ENCODE data around the gene SAPCD2.
A peak's percentile ranks its signal among the peaks of the same experiment; 100 is the strongest.
"Not testable (repeated sequence)": the region's sequence is repeated elsewhere in the genome, so short reads cannot be mapped to it uniquely, and the experiment has no call there.

Gene SAPCD2

DNA sequence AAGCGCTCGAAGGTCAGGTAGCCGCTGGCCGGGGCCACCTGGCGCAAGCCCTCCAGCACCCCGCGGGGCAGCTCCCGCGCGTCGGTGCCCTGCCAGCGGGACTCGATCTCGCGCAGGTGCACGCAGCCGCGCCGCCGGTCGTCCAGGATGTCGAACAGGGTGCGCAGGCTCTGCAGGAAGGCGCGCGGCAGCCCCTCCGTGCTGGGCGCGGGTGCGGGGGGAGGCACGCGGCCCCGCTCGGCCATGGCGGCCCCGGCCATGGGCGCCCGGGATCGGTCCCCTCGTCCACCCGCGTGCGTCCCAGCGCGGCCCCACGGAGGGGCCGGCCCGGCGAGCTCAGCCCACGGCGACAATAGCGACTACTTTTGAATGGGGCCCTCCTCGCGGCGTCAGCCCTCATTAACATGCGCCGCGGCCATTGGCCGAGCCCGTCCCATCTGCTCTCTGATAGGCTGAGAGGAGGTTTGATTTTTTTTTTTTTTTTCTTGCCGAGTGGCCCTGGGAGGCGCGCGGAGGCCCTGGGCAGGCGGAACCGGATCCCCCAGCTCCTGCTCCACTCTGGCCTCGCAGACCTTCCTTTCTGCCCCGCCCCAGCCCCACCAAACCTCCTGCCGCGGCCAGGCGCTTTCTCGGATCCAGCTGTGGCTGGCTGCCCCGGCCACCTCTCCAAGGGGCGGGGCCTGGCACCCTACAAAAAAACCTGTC lies at the start of gene SAPCD2:
SAPCD2 (minus strand) TSS at position 357 of the 705 bp plus-strand sequence; CDS start at position 260, 97 bp downstream.
- peak; percentile 95 for DNase-seq

DNA sequence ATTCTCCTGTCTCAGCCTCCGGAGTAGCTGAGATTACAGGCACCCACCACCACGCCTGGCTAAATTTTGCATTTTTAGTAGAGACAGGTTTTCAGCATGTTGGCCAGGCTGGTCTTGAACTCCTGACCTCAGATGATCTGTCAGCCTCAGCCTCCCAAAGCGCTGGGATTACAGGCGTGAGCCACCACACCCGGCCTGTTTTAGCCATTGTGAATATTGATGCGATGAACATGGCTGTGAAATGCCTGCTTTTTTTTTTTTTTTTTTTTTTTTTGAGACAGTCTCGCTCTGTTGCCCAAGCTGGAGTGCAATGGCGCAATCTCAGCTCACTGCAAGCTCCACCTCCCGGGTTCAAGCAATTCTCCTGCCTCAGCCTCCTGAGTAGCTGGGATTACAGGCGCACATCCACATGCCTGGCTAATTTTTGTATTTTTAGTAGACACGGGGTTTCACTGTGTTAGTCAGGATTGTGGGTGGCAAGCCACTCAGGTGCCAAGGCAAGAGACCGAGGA lies 47.8 kb upstream of the SAPCD2 start:
- DNase-seq = not testable (repeated sequence)

DNA sequence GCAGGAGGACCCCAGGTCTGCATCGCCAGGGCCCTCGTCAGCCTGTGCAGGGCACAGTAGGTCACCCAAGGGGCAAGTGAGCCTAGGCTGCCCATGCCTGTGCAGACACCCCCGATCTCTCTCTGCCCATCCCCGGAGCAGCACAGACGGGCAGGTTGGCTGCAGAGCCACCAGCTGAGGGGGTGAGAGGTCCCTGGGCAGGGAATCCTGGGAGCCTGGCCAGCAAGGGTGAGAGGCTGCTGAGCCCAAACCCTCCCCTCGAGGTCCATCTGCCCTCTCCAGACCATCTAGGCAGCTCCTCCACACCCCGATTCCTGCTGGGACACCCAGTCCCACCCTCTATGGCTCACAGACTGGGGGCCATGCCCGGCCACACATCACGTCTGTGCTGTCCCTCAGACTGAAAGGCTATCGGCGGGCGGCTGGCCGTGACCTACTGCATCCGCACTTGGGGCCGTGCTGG lies 46.9 kb upstream of the SAPCD2 start:
- DNase-seq = no peak

DNA sequence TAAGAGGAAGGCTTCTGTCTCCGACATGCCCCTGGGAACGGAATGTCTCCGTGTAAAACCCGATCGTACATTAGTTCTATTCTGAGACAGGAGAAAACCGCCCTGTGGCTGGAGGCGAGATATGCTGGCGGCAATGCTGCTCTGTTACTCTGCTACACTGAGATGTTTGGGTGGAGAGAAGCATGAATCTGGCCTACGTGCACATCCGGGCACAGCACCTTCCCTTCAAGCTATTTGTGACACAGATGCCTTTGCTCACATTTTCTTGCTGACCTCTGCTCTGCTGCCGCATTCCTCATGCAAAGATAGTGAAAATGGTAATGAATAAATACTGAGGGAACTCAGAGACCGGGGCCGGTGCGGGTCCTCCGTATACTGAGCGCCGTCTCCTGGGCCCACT lies 46.4 kb upstream of the SAPCD2 start:
- DNase-seq = no peak

- no peak for DNase-seq
These were observed 45.7 kb upstream of the SAPCD2 start for GRCh38 chr9:137116027-137116507.

DNA sequence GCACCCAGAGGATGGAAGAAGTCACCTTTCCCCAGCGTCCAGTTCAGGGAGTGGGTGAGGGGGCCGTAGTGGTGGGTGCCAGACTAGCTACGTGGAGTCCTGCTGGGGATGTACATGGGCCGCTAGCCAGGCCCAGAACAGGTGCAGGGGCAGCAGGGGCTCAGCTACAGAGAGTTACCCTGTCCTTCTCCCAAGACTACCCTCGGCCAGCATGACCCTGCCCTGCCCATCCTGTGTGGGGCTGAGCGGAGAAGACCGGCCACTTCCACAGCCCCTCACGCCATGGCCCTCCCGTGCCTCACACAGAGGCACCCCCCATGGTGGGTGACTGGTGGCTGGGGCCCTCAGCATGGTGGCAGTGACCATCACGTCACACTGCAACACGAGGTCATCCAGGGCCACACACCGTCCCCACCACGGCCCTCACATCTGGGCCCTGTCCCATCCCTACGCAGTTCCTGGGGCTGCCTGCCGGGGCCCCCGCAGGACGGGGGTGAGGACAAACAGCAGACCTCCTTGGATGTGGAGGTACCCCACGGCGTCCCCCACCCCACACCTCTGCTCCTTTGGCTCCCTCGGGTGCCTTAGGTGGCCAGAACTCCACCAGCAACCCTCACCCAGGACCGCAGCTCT lies 45.2 kb upstream of the SAPCD2 start:
- no peak for DNase-seq

DNA sequence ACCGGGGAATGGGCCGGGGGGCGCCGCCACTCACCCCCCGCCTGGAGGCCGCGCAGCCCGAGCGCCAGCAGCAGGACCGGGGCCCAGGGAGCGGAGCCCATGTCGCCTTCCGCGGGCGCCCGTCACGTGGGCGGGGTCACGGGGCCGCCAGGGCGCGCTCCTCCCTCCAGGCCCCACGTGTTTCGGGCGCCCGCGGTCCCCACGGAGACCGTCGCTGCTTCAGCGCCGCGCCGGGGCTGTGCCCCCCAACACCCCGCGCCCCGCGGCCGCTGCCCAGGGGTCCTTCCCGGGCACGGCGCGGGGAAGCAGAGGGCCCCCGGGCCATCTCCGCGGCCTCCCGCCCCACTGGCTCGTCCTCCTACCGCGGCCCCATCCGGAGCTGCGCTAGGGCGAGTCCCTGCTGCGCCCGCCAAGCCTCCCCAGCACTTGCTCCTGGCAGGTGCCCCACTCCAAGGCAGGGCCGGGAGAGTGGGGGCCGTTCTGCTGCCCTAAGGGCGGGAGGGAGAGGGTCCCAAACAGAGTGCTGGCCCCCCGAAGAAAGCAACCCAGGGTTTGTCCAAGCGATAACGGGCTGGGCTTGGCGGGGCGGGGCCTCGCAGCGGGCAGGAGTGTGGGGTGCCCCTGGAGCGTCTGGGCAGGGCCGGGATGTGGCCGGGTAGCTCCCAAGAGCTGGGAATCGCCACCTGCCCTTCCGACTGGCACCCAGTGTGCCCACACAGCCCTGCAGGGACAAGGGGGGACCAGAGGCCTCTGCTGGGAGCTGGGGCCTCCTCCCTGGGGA lies 44.4 kb upstream of the SAPCD2 start, which contains the start of gene DPP7:
DPP7 (minus strand) TSS at position 121 of the 781 bp plus-strand sequence; CDS start at position 101, 20 bp downstream.
- peak; percentile 78 to 95 (median 90) for DNase-seq

- DNase-seq = peak in 1 of 3 donors; percentile 30
These were observed 43.9 kb upstream of the SAPCD2 start for GRCh38 chr9:137114220-137114612.

GRCh38 chr9:137113385-137114159 lies 43.2 kb upstream of the SAPCD2 start:
- DNase-seq = peak; percentile 32 to 64 (median 57)

- no peak for DNase-seq
These were observed 42.4 kb upstream of the SAPCD2 start for GRCh38 chr9:137112564-137113384.

GRCh38 chr9:137111788-137112563 lies 41.6 kb upstream of the SAPCD2 start:
- DNase-seq = no peak

- no peak for DNase-seq
These were observed 40.8 kb upstream of the SAPCD2 start for GRCh38 chr9:137110911-137111787.

DNA sequence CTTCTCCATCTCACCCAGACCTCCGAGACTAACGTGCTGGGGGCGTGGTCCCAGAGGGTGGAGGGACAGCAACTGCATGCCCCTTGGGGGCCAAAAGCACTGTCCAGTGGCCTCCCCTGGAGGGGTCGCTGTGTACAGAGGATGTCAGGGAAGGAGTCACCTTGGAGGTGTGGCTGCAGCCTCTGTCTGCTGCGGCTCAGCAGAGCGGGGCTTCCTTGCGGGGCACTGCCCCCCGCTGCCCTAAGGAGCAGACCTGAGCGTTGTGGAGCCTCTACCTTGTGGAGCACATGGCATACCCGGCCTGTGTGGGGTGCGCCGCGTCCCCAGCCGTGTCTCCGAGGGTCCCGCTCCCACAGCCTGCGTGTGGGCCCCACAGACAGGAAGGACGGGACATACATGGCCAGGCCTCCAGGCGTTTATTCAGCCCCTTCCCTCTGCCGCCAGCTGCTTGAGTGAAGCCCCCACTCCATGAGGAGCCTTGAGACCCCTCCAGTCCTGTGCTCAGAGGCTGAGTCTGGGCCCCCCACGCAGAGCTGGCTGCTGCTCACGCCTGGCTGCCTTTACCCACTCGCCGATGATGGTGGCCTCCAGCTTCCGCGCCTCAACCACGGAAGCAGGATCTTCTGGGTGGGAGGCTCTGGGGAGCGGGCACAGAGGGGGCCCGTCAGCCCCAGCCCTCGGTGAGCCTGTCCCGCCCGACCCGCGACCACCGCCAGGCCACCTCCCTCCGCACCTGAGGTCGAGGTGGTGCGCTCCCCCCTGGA lies 40.0 kb upstream of the SAPCD2 start:
- no peak for DNase-seq

GRCh38 chr9:137109250-137110146 lies 39.1 kb upstream of the SAPCD2 start:
- DNase-seq = no peak

- no peak for DNase-seq
These were observed 38.4 kb upstream of the SAPCD2 start for GRCh38 chr9:137108608-137109249.

GRCh38 chr9:137107982-137108381 lies 37.6 kb upstream of the SAPCD2 start:
- DNase-seq = no peak

GRCh38 chr9:137107312-137107921 lies 37.1 kb upstream of the SAPCD2 start:
- no peak for DNase-seq

Data from suppressor macrophage treated with lipopolysaccharide for 1 hour (primary cell).